ENCODE measurements around the gene MACF1.

Gene MACF1

DNA sequence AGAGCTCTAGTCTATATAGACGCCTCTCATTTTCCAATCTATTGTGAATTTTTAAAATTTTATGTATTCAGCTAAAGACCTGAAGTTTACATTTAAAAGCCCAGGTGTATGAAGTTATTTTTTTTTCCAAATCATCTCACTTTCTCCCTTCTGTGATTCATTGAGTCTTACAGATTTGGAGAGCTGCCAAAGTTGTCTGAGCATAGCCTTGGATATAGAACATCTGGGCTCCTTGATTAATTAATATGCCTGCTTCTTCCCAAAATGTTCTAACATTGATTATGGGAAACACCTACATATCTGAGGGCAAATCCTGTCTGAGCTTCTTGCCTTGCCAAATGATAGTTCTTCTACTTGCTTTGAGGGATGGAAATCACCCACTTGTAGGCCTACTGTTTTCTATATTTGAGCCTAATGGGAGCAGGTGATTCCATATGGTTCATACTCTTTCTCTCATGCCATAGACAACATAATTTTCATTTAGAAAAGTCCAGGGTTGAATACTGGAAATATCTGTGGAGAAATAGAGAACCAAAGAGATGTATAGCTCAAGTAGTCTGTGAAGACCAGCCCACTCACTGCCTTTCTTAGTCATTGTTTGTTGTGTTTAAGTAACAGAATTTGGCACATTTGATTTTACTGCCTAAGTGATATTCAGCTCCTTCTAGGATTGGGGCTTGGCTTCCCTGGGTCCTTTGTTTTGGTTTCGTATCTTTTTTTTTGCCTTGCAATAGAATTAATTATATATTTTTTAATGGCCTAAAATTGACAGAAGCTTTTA lies 46.2 kb downstream of the MACF1 start:
- Mint-ChIP-seq H3K4me1 (peaks cover 3% of the 10 kb centered on the region), H3K36me3 (peaks cover 14% of the 10 kb centered on the region), H3K9me3 (no peaks in the 10 kb centered on the region), H3K27me3 (no peaks in the 10 kb centered on the region), H3K27ac (no peak overlapping the region), H3K4me3 (no peak overlapping the region)
- DNase-seq (ENCODE audit: low spot score in 2 of 2) = no peak
- no peak for ATAC-seq (ENCODE audit: low read depth)

DNA sequence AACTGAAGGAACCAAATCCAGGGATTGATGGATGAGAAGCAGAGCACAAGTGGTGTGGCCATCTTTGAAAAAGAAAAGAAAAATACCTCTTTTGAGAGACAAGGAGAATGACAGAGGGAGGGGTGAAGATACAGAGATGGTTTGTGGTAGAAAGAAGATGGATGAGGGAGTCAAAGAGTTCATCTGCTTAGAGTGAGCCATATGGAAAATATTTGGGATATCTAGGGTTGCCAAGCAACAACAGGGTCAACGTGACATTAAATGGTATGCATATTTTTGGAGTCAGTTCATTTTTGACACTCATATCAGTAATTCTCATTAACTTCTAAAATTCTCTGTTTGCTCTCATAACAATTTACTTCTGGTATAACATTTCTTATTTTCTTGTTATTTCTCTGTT lies 50.7 kb downstream of the MACF1 start:
- Mint-ChIP-seq H3K9me3 (no peaks in the 10 kb centered on the region), H3K4me1 (peaks cover 3% of the 10 kb centered on the region), H3K4me3 (no peak overlapping the region), H3K27ac (no peak overlapping the region), H3K27me3 (no peaks in the 10 kb centered on the region), H3K36me3 (peaks cover 8% of the 10 kb centered on the region)
- no peak for ATAC-seq (ENCODE audit: low read depth)
- no peak for DNase-seq (ENCODE audit: low spot score in 2 of 2)

DNA sequence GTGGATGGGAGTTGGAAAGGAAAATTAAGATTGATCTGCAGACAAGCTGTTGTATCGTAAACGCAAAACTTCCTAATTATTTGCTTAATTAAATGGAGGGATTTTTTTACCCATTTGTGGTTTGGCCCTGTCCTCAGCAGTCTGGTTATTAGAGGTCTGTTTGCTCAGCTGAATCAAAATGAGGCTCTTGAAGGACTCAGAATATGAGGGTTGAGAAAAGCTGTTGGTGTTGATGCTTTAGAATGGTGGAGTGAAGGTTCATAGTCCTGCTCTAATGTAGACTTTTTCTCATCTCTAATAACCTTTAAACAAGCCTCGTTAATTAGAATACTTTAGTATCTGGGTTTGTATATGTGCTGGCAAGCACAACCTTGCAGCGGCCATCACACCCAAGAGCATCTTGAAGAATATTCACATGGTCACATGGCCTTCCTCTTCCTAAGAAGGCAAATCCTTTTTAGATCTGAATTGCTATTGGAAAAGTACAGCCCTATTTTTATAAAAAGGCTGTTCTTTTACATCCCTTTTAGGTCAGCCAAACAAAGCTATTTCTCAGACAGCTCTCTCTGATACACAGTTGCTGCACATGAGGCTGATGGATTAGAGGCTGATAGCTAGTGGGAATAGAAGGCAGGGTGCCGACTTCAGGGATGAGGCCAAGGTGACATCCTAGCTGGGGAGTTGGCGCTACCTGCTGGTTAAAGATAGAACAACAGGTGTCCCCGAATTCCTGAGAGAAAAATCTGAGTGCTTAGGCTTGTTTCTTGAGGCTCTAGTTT lies 53.8 kb downstream of the MACF1 start:
- H3K27me3 Mint-ChIP-seq = no peaks in the 10 kb centered on the region
- no peak overlapping the region for H3K4me3 Mint-ChIP-seq
- H3K27ac Mint-ChIP-seq = no peak overlapping the region
- H3K9me3 Mint-ChIP-seq = no peaks in the 10 kb centered on the region
- ATAC-seq (ENCODE audit: low read depth) = peak; percentile 57
- peaks cover 14% of the 10 kb centered on the region for H3K4me1 Mint-ChIP-seq
- DNase-seq (ENCODE audit: low spot score in 2 of 2) = peak; percentile 54 to 73
- peaks cover 8% of the 10 kb centered on the region for H3K36me3 Mint-ChIP-seq

DNA sequence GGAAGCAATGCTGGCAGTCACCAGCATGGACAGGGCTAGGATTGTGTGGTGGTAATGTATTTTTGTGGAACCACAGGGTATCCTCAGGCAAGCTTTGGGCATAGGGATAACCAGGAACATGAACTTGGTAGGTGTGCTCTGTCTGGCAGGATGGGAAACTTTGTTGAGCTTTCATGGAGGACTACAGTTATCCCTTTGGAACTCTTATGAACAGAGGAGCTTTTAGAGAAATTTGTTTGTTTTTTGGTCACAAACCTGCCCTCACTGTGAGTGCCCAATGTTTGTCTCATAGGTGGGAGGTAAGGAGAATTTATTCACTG lies 54.4 kb downstream of the MACF1 start:
- ATAC-seq (ENCODE audit: low read depth) = no peak

DNA sequence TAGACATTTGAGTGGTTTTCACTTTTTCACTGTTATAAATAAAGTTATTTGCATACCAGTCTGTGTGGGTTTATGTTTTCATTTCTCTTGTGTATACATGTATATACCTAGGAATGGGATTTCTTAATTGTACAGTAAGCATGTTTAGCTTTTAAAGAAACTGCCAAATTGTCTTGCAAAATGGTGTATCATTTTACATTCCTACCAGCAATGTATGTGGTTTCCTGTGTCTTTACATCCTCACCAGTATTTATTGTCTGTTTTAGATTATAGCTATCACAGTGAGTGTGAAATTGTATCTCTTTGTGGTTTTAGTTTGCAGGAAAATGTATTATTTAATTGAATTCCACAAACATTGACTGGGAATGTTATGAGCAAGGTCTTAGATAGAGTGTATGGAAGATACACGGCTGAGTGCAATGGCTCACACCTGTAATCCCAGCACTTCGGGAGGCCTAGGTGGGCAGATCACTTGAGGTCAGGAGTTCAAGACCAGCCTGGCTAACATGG lies 57.3 kb downstream of the MACF1 start:
- ATAC-seq (ENCODE audit: low read depth) (no peak), DNase-seq (ENCODE audit: low spot score in 2 of 2) (no peak)
- Mint-ChIP-seq H3K9me3 (no peaks in the 10 kb centered on the region), H3K36me3 (peaks cover 10% of the 10 kb centered on the region), H3K4me1 (peaks cover 20% of the 10 kb centered on the region), H3K4me3 (no peak overlapping the region), H3K27me3 (no peaks in the 10 kb centered on the region), H3K27ac (no peak overlapping the region)

More for the DNA sequence above, 54.4 kb downstream of the MACF1 start:
- no peak overlapping the region for H3K4me3 Mint-ChIP-seq
- no peaks in the 10 kb centered on the region for H3K27me3 Mint-ChIP-seq
- no peak overlapping the region for H3K27ac Mint-ChIP-seq
- DNase-seq (ENCODE audit: low spot score in 2 of 2) = no peak
- H3K9me3 Mint-ChIP-seq = no peaks in the 10 kb centered on the region
- H3K4me1 Mint-ChIP-seq = peaks cover 16% of the 10 kb centered on the region
- peaks cover 10% of the 10 kb centered on the region for H3K36me3 Mint-ChIP-seq

DNA sequence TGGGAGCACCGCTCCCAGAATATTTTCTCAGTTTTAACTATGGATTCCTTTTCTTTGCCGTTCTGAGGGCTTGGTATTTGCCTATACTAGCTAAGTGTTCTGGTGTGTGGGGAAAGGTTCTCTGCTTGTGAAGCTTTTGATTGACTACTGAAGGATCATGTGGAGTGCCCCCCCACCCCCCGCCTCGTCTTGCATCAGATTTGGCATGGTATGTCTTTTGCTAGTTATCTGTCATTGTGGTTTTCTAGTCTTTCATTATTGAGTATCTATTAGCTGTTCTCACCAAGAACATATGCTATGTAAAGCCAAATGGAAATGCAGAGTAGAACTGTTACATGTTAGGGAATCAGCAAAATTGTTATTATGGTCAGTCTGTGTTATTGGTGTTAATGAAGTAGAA lies 58.3 kb downstream of the MACF1 start:
- no peak overlapping the region for H3K27ac Mint-ChIP-seq
- no peak overlapping the region for H3K4me3 Mint-ChIP-seq
- no peak for ATAC-seq (ENCODE audit: low read depth)
- no peak for DNase-seq (ENCODE audit: low spot score in 2 of 2)
- peaks cover 21% of the 10 kb centered on the region for H3K4me1 Mint-ChIP-seq
- no peaks in the 10 kb centered on the region for H3K9me3 Mint-ChIP-seq
- peaks cover 10% of the 10 kb centered on the region for H3K36me3 Mint-ChIP-seq
- H3K27me3 Mint-ChIP-seq = no peaks in the 10 kb centered on the region

DNA sequence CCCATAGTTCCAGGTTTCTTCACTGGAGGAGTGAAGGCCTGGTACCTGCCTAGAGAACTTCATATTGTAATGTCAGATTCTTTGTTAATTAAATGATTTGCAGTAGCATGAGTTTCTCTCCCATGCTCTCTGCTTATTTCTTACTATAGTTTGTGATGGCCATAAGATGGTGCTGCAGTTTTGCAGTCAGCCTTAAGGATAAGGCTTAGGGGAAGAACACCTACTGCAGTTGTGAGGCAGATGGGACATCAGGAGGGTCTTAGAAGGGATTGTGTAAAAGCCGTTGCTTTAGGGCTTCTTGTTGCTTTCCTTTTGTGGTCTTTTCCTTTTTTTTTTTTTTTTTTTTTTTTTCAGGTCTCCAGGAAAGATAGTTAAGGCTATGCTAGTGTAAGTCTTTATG lies 61.8 kb downstream of the MACF1 start:
- no peak overlapping the region for H3K4me3 Mint-ChIP-seq
- peaks cover 49% of the 10 kb centered on the region for H3K4me1 Mint-ChIP-seq
- DNase-seq (ENCODE audit: low spot score in 2 of 2) (no peak), ATAC-seq (ENCODE audit: low read depth) (no peak)
- no peaks in the 10 kb centered on the region for H3K9me3 Mint-ChIP-seq
- H3K36me3 Mint-ChIP-seq = peaks cover 10% of the 10 kb centered on the region
- no peak overlapping the region for H3K27ac Mint-ChIP-seq
- no peaks in the 10 kb centered on the region for H3K27me3 Mint-ChIP-seq

DNA sequence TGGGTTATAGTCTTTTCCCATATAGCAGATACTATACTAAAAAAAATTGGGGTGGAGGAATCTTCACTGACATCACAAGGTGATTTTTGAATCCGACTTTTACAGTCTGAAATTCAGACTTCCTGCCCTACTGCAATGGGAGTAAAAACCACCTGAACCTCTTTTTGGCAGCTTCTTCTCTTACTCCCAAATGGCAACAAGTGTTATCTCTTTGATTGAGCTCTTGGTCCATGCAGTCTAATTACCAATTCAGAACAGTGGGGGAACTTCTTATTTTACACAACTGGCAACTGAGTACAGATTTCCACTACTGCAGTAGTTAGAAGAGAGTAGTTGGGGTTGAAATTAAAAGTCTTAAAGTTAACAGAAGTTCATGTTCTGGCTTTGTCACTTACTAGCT lies 62.3 kb downstream of the MACF1 start:
- Mint-ChIP-seq H3K4me1 (peaks cover 53% of the 10 kb centered on the region), H3K36me3 (peaks cover 10% of the 10 kb centered on the region), H3K9me3 (no peaks in the 10 kb centered on the region), H3K27me3 (no peaks in the 10 kb centered on the region), H3K27ac (no peak overlapping the region), H3K4me3 (no peak overlapping the region)
- DNase-seq (ENCODE audit: low spot score in 2 of 2) (no peak), ATAC-seq (ENCODE audit: low read depth) (no peak)

DNA sequence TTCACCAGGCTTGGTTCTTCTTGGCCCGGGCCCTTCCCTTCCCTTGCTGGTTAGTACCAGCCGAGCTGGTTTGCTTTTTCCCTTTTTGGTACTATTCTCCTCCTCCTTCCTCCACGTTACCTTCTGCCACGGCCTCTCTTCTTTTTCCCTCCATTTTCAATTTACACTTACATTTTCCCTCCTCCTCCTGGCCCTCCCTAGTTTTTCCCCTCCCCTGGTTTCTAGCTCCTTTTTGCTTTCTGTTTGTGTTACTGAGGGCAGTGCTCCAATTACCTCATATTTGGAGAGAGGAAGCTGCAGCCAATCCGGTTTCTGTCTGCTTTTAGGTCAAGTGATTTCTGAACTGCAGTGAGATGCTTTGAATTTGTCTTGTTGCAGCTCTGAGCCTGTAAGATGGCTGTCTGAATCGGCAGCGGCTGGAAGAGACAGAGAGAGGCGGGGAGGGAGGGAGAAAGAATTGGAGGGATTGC lies 63.7 kb downstream of the MACF1 start:
- no peaks in the 10 kb centered on the region for H3K27me3 Mint-ChIP-seq
- H3K36me3 Mint-ChIP-seq = peaks cover 5% of the 10 kb centered on the region
- H3K9me3 Mint-ChIP-seq = no peaks in the 10 kb centered on the region
- H3K4me3 Mint-ChIP-seq = peak overlapping the region; percentile 80
- DNase-seq (ENCODE audit: low spot score in 2 of 2) (no peak), ATAC-seq (ENCODE audit: low read depth) (peak; percentile 23)
- H3K27ac Mint-ChIP-seq = peak overlapping the region; percentile 81
- H3K4me1 Mint-ChIP-seq = peaks cover 51% of the 10 kb centered on the region

DNA sequence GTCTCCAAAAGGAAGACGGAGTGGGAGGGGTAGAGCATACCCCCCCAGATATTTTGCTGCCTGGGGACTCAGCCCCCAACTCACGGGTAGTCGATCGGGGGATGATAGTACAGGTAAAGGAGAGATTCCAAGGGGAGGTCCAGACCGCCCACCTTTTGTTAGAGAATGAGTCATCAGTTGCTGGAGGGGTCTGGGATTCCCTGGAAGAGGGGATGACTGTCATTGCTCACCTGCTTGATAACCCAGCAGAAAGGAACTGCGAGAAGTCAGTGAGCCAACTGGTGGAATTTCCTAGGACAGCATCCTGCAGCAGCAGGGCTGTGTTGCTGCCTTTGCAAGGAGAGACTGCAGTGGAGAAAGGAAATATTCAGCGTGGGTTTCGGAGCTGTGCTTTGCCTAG lies 64.4 kb downstream of the MACF1 start:
- Mint-ChIP-seq H3K4me1 (peaks cover 49% of the 10 kb centered on the region), H3K9me3 (no peaks in the 10 kb centered on the region), H3K27me3 (no peaks in the 10 kb centered on the region), H3K36me3 (peaks cover 3% of the 10 kb centered on the region), H3K27ac (peak overlapping the region; percentile 81), H3K4me3 (peak overlapping the region; percentile 80)
- no peak for ATAC-seq (ENCODE audit: low read depth)
- DNase-seq (ENCODE audit: low spot score in 2 of 2) = no peak

DNA sequence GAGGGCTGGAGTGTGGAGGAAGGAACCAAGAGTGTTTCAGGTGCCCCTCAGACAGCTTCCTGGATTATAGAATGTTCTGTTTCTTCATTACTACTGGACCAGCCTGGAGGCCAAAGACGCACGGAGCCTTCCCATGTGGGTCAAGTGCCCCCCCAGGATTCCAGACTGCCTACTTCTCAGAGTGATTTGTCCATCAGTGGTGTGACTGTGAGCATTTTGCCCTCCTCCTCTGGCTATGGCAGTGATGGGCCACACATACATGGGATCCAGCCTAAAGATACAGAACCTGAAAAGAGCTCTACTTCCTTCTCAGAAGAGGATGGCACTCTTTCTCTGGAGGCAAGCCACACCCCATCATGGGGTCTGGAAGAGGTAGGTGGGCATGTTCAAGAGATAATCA lies 64.9 kb downstream of the MACF1 start:
- H3K4me3 Mint-ChIP-seq = peak overlapping the region; percentile 80
- DNase-seq (ENCODE audit: low spot score in 2 of 2) = no peak
- H3K9me3 Mint-ChIP-seq = no peaks in the 10 kb centered on the region
- peaks cover 3% of the 10 kb centered on the region for H3K36me3 Mint-ChIP-seq
- H3K27me3 Mint-ChIP-seq = no peaks in the 10 kb centered on the region
- H3K27ac Mint-ChIP-seq = peak overlapping the region; percentile 49
- ATAC-seq (ENCODE audit: low read depth) = peak; percentile 19
- peaks cover 49% of the 10 kb centered on the region for H3K4me1 Mint-ChIP-seq

DNA sequence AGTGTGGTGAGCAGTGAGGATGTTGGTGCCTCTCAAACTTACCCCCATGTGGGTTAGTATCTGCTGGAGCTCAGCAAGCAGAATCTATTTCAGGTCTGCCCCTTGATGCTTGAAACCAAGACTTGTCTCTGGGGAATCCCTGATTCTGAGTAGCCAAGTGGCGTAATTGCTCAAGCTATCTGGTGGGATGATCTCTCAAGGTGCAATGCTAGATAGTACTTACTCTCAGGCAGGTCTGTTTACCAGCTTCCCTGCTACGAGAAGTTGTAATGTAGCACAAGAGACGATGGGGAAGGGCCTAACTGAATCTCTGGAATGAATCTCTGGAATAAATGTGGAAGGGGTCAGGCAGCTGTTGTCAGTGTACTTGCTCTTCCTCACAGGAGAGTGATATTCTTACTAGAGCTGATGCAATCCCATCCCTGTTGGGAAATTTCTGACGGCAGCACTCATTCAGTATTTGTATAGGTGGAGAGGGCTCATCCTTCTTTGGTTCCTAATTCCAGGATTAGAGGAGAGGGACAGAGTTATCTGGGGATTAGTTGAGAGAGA lies 65.4 kb downstream of the MACF1 start:
- peaks cover 49% of the 10 kb centered on the region for H3K4me1 Mint-ChIP-seq
- peak overlapping the region; percentile 49 for H3K27ac Mint-ChIP-seq
- peak overlapping the region; percentile 65 for H3K4me3 Mint-ChIP-seq
- H3K9me3 Mint-ChIP-seq = no peaks in the 10 kb centered on the region
- H3K36me3 Mint-ChIP-seq = peaks cover 3% of the 10 kb centered on the region
- peak; percentile 97 for ATAC-seq (ENCODE audit: low read depth)
- DNase-seq (ENCODE audit: low spot score in 2 of 2) = peak in 1 of 2 donors; percentile 63
- H3K27me3 Mint-ChIP-seq = no peaks in the 10 kb centered on the region

DNA sequence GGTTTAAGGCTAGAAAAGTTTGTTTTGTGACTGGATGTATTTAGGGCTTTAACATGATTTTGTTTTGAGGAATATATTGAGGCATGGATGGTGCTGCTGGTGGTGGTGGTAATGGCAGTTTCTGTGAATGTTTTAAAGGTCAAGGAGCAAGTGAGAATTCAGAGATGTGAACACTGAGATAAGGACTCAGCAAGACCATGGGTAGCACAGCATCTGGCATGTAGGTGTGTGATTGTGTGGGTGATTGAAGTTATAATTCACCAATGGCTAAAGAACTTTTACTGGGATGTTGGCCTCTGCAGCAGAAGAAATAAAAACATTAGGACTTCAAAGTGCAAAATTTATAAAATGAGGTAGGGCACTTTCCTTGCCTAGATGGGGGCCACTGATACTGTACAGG lies 65.9 kb downstream of the MACF1 start:
- Mint-ChIP-seq H3K4me1 (peaks cover 49% of the 10 kb centered on the region), H3K4me3 (peak overlapping the region; percentile 65), H3K36me3 (peaks cover 3% of the 10 kb centered on the region), H3K9me3 (no peaks in the 10 kb centered on the region), H3K27ac (peak overlapping the region; percentile 49), H3K27me3 (no peaks in the 10 kb centered on the region)
- no peak for DNase-seq (ENCODE audit: low spot score in 2 of 2)
- no peak for ATAC-seq (ENCODE audit: low read depth)

All from memory B cell (primary cell).